Ishikawa (cell line): ENCODE results near the gene ICA1.

Experiments
- CEBPB ChIP-seq: IDR thresholded peaks from 2 replicates; pipeline ENCODE4 v1.6.1; 2012
- EP300 ChIP-seq: IDR thresholded peaks from 2 replicates; pipeline ENCODE4 v1.6.1; 2012; ENCODE audit warnings: borderline replicate concordance
- NFIC ChIP-seq: IDR thresholded peaks from 2 replicates; pipeline ENCODE4 v1.6.1; 2012
- RAD21 ChIP-seq: IDR thresholded peaks from 2 replicates; pipeline ENCODE4 v1.6.1; 2012; ENCODE audit warnings: low read depth
- REST ChIP-seq: IDR thresholded peaks from 2 replicates; pipeline ENCODE4 v1.6.1; 2012; ENCODE audit warnings: low read depth, mild to moderate bottlenecking
- TAF1 ChIP-seq: IDR thresholded peaks from 2 replicates; pipeline ENCODE4 v1.6.1; 2012; ENCODE audit warnings: low read depth, mild to moderate bottlenecking
- TCF12 ChIP-seq: IDR thresholded peaks from 2 replicates; pipeline ENCODE4 v1.6.1; 2012; ENCODE audit warnings: low read depth
- TEAD4 ChIP-seq: IDR thresholded peaks from 2 replicates; pipeline ENCODE4 v1.6.1; 2012
- YY1 ChIP-seq: IDR thresholded peaks from 2 replicates; pipeline ENCODE4 v1.6.1; 2012; ENCODE audit warnings: low read depth
- ZBTB7A ChIP-seq: IDR thresholded peaks from 2 replicates; pipeline ENCODE4 v1.6.1; 2012; ENCODE audit warnings: low read depth

- TF ChIP-seq ZBTB7A, result no peak
- no peak for TF ChIP-seq YY1
- no peak for TF ChIP-seq CEBPB
- no peak for TF ChIP-seq TEAD4
- TF ChIP-seq RAD21, result no peak
- TF ChIP-seq REST, result no peak
- TF ChIP-seq TCF12, result no peak
- no peak for TF ChIP-seq NFIC
- TF ChIP-seq TAF1, result no peak
- TF ChIP-seq EP300, result no peak
Observed at GRCh38 chr7:8133188-8133848, 128.6 kb downstream of the ICA1 start.
